GM13976 (cell line): Measurements from ENCODE around the gene SORCS3.
"Not testable (repeated sequence)": the region's sequence is repeated elsewhere in the genome, so short reads cannot be mapped to it uniquely, and the experiment has no call there.

Source experiments
- DNase-seq: peaks from one replicate; pipeline ENCODE4 v3.0.0; 2012; ENCODE audit warnings: low spot score
- CTCF ChIP-seq: IDR thresholded peaks from 2 replicates; pipeline ENCODE4 v1.5.1; 2012; ENCODE audit warnings: borderline replicate concordance, mild to moderate bottlenecking; ENCODE audit not compliant: insufficient read depth; ENCODE audit errors: extremely low read depth, missing control alignments, control extremely low read depth
- in situ Hi-C: fragments of 300-500 bp; cut with MboI; formaldehyde crosslinking; loops from one replicate; pipeline ENCODE4 v1.12.0; 2022; ENCODE audit warnings: low sequenced_read_pairs, mixed read lengths, inconsistent platforms; ENCODE audit not compliant: unreplicated experiment

Gene SORCS3

GRCh38 chr10:104706886-104707285 is 65.8 kb downstream of the SORCS3 start:
- DNase-seq = no peak
- in situ Hi-C loops = no loop called here
- no peak for TF ChIP-seq CTCF

- TF ChIP-seq CTCF = no peak
- in situ Hi-C loops = no loop called here
- DNase-seq = no peak
Measured at GRCh38 chr10:104707602-104708459, 66.7 kb downstream of the SORCS3 start.

GRCh38 chr10:104711302-104711721 is 70.2 kb downstream of the SORCS3 start:
- TF ChIP-seq CTCF = no peak
- DNase-seq = no peak
- in situ Hi-C loops = no loop called here

DNA sequence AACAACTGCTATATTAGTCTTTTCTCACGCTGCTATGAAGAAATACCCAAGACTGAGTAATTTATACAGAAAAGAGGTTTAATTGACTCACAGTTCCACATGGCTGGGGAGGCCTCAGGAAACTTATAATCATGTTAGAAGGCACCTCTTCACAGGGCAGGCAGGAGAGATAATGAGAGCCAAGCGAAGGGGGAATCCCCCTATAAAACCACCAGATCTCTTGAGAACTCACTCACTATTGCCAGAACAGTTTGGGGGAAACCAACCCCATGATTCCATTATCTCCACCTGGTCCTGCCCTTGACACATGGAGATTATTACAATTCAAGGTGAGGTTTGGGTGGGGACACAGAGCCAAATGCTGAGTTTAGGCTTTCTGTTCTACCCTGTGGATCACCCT is 89.5 kb downstream of the SORCS3 start:
- DNase-seq, in situ Hi-C loops: not testable (repeated sequence)

- in situ Hi-C loops = no loop called here
- TF ChIP-seq CTCF = no peak
- DNase-seq = no peak
Measured at GRCh38 chr10:104731192-104731591, 90.1 kb downstream of the SORCS3 start.

GRCh38 chr10:104732222-104732621 is 91.1 kb downstream of the SORCS3 start:
- in situ Hi-C loops = no loop called here

More at GRCh38 chr10:104732222-104732621, 91.1 kb downstream of the SORCS3 start:
- no peak for DNase-seq
- TF ChIP-seq CTCF = no peak
